GM18498 (cell line): ENCODE measurements around the gene XRN1.
A peak's percentile ranks its signal among the peaks of the same experiment; 100 is the strongest.
"Not testable (repeated sequence)": the region's sequence is repeated elsewhere in the genome, so short reads cannot be mapped to it uniquely, and the experiment has no call there.

Experiments used
- ATAC-seq: cut with Tn5 transposase; IDR thresholded peaks from one replicate; pipeline ENCODE4 v1.9.1; 2021; ENCODE audit warnings: mild to moderate bottlenecking, moderate library complexity; ENCODE audit not compliant: unreplicated experiment

XRN1 gene

GRCh38 chr3:142439499-142440220, 8.2 kb downstream of the XRN1 start:
- ATAC-seq = not testable (repeated sequence)

- not testable (repeated sequence) for ATAC-seq
Measured at GRCh38 chr3:142438096-142438495, 9.7 kb downstream of the XRN1 start.

DNA sequence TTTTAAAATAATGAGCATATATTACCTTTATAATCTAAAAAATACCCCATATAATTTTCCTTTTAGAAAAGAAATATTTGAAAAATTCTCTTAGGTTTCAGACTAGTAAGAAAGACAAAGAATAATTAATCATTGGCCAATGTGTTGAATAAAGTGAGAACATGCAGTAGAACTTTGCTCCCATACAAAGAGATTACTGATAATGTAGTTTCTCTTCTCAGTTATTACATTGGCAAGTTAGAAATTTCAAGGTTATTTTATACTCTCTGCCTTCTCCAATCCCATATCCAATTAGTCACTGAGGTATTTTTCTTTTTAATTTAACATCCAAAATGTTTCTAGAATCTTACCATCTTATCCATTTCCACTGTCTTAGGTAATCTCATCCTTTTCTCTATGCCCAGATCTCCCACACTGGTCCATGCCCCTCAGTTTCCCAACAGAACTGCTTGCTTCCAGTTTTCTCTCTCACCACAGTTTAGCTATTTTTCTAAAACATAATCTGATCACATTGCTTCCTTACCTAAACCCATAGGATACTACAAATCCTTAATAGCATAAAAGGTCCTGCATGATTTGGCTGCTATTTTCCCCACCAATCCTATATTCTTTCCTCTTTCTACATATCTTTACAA, 10.8 kb downstream of the XRN1 start:
- no peak for ATAC-seq

- no peak for ATAC-seq
Measured at GRCh38 chr3:142434503-142434902, 13.3 kb downstream of the XRN1 start.

DNA sequence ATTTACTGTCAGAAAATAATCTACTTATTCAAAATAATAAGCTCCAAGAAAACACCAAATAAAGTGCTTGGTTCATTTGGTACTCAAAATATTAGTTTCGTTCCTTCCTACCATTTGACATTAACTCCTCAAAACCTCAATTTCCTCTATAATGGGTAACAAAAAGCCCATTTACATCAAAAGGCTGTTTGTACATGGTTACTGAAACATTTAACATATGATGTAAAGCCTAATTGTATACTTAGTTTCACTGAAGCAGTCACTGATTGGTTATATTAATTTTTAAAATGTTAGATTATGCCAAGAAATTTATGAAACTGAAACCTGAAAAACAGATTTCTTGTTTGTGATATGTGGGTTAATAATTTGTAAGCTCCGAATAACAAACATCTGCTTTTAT, 14.7 kb downstream of the XRN1 start:
- ATAC-seq = no peak

DNA sequence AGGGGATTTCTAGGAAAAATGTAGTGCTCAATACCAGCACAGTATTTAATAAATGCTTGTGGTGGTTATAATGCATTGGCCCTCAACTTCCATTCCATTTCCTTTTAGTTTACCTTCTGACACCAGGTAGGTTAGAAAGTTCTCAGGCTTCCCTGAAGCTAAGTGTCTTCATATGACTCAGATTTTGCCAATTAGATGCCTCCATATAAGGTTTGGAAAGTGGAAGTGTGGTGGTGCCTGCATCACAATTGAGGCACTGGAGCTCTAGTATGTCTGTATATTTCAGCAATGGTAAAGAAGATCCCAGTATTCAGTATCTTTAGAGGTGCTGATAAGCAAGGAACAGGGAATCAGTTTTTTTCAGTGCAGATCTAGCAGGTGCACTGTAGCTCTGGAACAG, 18.3 kb downstream of the XRN1 start:
- no peak for ATAC-seq

GRCh38 chr3:142424754-142425153, 23.1 kb downstream of the XRN1 start:
- ATAC-seq = no peak

DNA sequence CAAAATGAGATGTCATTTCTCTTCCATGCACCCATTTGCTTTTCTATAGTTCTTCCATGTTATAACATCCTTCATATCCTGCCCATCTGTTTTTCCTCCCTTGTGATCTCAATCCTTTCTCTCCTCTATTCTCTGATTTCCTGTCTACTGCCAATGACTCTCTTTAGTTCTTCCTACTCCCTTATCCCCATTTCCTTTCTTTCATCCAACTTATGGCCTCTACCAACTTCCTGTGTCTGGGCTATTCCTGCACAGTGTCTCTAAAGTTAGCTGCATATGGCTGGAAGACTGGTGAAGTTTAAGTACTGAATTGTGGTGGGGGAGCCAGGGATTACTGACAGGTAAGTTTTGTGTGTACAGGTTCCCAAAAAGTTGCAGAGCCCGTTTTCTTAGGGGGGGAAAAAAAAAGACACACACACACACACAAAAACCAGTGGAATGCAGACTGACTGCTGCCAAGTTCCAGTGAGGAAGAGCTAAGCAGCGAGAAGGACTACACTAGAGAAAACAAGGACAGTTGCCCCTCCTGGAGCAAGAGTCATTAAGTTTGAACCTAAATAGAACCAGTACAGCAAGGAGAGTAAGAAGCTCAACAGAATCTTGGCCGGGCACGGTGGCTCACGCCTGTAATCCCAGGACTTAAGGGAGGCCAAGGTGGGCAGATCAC, 28.8 kb downstream of the XRN1 start:
- no peak for ATAC-seq

GRCh38 chr3:142417302-142417701, 30.5 kb downstream of the XRN1 start:
- no peak for ATAC-seq

GRCh38 chr3:142400537-142400936, 47.3 kb downstream of the XRN1 start:
- ATAC-seq = not testable (repeated sequence)

GRCh38 chr3:142394921-142395622, 52.8 kb downstream of the XRN1 start:
- no peak for ATAC-seq

- ATAC-seq = no peak
Measured at GRCh38 chr3:142385078-142385477, 62.8 kb downstream of the XRN1 start.

- ATAC-seq = no peak
Measured at GRCh38 chr3:142374687-142375086, 73.2 kb downstream of the XRN1 start.

- not testable (repeated sequence) for ATAC-seq
Measured at GRCh38 chr3:142369576-142369975, 78.3 kb downstream of the XRN1 start.

- no peak for ATAC-seq
Measured at GRCh38 chr3:142366434-142366833, 81.4 kb downstream of the XRN1 start.

GRCh38 chr3:142363936-142364467, 83.8 kb downstream of the XRN1 start:
- ATAC-seq = no peak

GRCh38 chr3:142363433-142363832, 84.4 kb downstream of the XRN1 start:
- not testable (repeated sequence) for ATAC-seq

GRCh38 chr3:142359367-142359766, 88.5 kb downstream of the XRN1 start:
- no peak for ATAC-seq

- peak; percentile 71 for ATAC-seq
Measured at GRCh38 chr3:142356818-142357217, 91.0 kb downstream of the XRN1 start.

DNA sequence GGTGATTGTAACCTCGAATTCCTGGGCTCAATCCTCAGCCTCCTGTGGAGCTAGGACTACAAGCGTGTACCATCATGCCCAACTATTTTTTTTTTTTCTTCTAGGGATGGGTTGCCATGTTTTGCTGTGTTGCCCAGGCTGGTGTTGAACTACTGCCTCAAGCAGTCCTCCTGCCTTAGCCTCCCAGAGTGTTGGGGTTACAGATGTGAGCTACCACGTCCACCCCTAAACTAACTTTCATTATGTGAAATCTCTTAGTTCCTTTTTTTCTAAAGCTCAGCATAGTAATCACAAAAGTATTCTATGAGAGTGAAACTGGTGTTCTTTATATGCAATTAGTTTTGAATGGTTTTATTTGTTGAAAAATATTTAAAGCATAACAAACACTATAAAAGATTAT, 92.1 kb downstream of the XRN1 start:
- ATAC-seq = no peak

DNA sequence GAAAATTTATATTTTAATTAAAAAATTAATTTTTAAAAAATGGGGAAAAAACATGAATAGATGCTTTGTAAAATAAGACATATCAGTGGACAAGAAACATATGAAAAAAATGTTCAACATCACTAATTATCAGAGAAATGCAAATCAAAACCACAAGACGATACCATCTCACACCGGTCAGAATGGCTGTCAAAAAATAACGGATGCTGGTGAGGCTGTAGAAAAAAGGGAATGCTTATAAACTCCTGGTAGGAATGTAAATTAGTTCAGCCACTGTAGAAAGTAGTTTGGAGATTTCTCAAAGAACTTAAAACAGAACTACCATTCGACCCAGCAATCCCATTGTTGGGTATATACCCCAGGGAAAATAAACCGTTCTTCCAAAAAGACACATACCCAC, 93.8 kb downstream of the XRN1 start:
- ATAC-seq = no peak
